GM19324 (cell line): Measurements from ENCODE around the gene ADCYAP1R1.

Experiments
- ATAC-seq: cut with Tn5 transposase; IDR thresholded peaks from one replicate; pipeline ENCODE4 v1.9.1; 2021; ENCODE audit warnings: mild to moderate bottlenecking, moderate library complexity; ENCODE audit not compliant: unreplicated experiment, low FRiP score

ADCYAP1R1 gene

GRCh38 chr7:31102151-31102972, 50.3 kb downstream of the ADCYAP1R1 start:
- no peak for ATAC-seq

DNA sequence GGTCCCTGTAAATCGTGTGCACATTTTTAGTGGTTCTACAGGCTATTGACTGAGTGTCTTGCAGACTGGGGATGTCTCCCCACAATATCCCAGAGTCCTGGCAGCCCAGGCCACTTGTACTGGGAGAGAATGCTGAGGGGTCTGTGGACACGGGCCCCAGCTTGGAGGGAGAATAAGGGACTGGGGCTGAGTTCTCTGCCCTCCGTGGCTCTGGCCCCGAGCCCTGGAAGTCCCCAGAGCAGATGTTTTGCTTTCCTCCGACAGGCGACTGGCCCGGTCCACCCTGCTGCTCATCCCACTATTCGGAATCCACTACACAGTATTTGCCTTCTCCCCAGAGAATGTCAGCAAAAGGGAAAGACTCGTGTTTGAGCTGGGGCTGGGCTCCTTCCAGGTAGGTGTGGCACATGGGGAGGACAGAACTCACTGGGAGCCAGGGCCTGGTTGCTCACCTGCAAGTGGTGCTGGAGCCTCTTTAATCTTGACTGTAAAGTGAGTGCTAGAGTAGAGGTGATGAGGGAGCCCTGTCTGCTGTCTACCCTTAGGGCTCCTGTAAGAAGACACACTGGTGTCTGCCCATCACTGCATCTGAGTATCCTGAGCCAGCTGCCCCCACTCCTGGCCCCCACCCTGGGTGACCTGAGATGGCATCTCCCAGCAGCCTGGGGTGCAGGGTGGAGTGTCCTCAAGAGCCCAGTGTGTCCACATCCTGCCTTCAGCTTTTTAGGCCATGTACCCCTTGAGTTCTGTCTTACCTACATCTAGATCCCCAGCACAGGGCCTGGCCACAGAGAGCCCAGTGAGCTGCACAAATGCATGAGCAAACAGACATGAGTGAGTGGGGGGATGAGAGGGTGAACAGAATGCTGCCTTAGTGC, 51.1 kb downstream of the ADCYAP1R1 start:
- ATAC-seq = no peak

GRCh38 chr7:31104361-31105255, 52.5 kb downstream of the ADCYAP1R1 start:
- no peak for ATAC-seq

DNA sequence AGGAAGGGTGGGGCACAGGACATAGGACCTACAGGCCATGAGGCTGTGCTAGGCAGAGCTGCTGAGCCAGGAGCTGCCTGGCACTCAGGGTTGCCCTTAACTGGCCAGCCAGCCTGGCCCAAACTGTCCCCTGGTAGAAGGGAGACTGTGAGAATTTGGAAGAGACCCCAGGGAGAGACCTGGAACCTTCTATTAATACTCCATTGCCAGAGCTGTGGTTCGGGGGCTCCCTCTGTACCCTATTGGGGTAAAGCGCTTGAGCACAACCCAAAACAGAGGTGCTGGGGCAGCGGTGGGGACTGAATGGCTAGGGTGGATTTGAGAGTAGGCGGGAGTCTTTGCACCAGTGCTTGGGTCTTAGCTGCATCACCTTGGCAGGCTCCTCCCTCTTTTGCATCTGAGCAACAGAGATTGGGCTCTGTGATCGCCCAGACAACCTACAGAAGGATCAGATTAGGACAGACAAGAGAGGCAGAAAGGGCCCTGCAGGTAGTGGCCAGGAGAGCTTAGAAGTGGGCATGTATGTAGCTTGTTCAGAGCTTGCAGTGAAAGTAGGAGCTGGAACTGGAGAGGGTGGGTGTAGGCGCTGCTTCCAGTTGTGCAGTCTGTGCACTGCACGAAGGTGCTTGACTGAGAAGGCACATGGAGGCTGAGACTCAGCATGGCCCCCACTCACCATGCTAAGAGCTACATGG, 53.3 kb downstream of the ADCYAP1R1 start:
- ATAC-seq = no peak

DNA sequence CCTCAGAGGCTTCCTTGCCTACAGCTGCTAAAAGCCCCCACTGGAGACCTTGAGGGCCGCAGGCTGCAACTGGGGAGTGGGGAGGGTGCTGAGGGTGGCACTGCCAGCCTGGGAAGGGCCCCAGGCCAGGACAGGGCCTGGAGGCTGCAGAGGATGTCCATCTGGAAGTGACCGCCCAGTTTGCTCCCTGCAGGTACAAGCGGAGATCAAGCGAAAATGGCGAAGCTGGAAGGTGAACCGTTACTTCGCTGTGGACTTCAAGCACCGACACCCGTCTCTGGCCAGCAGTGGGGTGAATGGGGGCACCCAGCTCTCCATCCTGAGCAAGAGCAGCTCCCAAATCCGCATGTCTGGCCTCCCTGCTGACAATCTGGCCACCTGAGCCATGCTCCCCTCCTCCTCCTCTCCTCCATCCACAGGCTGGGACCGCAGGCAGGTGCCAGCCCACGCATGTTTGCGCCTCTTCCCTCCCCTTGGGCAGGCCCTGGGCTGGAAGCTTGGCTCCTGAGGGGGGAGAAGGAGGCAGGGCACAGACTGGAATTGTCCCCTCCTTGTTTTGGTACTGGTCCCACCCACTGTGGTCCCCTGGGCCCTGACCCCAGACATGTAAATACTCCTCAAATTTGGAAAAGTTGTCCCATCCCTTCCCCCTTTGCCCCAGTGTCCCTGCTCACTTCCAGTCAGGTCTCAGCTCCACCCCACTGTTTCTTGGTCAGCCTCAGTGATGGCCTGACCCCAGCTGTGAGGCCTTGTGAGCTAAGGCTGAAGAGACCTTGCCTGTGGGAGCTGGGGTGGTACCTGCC, 54.4 kb downstream of the ADCYAP1R1 start:
- no peak for ATAC-seq

DNA sequence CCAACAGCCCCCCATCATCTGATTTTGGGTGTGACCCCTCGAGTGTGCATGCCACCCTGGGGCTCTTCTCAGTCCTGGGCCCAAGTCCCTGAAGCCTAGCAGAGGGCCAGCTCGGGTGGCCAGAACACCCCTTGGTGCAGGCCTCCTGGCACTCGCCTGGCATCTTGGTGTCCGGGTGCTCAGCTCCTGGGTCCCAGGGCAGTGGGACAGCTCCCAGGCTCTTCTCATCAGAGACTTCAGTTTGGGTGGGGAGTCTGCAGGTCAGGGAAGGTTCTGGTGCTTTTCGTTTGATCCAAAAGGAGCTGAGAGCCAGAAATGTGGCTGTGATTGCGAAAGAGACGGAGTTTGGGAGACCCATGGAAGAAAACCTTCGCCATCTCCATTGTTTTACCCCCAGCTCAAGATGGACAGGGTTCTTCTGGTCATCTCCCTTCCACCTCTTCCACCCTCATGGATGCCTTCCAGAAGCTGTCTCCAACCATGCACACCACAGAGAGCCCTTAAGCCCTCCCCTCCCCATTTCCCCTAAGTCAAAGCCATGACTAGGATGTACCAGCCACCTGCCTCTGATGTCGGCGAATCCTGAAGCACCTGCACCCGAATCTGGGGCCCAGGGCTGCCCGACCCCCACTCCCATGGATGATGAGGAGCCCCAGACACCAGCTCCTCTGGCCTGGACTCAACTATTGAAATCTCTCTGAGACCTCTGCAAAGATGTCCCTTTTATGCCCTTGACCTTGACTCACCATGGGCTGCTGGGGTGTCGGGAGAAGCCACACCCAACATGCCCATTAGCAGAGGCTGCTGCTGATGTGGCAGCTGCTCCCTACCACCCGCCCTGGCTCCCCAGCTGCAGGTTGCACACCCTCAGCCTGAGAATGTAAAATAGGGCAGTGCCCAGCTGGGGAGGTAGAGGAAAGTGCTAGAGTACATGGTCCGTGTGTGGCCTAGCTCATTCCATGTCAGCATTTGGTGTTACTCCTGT, 55.3 kb downstream of the ADCYAP1R1 start:
- ATAC-seq = no peak

DNA sequence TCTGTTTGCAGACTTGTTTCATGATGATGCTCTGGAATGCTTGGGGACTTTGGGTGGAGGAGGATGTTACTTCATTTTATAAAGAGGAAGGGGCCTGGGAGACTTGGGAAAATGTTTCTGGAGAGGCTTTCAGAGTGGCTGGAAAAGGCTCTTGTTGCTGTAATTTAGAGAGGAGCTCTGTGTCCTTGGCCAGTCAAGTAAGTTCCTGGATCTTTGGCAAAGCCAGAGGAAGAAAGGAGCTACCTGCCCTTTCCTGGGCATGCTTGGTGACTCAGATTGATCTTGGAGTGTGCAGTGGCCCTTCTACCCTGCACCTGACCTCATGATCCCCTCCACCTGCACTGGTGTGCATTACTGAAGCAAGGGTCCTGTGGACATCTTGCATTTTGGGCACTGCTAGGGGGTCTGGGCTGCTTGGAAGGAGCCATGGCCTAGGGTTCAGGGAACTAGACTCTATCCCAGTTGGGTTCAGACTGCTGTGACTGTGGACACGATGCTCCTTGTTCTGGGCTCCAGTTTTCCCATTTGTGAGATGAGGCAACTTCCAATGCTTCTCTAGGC, 56.1 kb downstream of the ADCYAP1R1 start:
- no peak for ATAC-seq

DNA sequence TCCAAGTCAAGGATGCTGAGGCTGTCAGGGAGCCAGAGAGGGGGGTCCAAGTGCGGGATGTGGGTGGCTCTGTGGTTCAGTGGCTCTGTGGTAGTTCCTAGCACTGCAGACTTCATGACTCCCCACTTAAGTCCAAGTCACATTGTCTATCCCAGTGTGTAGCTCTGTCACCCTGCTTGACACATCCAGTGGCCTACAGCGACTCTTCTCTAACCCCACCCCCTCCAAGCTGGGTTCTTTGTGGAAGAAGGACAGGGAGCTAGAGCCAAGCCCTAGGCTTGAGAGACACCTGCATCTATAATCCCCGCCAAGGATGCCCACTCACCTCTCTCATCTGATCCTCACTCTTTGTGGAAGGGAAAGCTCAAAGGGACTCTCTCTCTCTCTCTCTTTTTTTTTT, 57.6 kb downstream of the ADCYAP1R1 start:
- no peak for ATAC-seq

GRCh38 chr7:31110331-31111108, 58.4 kb downstream of the ADCYAP1R1 start:
- ATAC-seq = no peak

GRCh38 chr7:31111109-31111451, 59.0 kb downstream of the ADCYAP1R1 start:
- no peak for ATAC-seq

DNA sequence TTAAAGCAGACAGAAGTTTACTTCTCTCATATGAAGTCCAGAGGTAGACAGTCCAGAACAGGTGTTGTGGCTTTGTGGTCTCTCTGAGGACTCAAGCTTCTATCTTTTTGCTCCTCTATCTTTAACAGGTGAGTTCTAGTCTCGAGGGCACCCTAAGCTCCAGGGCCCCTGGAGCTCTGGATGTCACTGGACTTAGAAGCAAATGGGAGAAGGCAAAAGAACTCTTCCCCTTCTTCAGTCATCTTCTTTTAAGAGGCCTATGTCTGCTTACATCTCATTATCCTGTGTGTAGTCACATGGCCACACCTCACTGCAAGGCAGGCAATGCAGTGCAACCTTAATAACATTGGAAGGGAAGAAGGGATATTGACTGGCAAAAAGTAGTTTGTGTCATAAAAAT, 61.6 kb downstream of the ADCYAP1R1 start:
- no peak for ATAC-seq

GRCh38 chr7:31114593-31115343, 62.7 kb downstream of the ADCYAP1R1 start:
- ATAC-seq = no peak

GRCh38 chr7:31116615-31117014, 64.5 kb downstream of the ADCYAP1R1 start:
- no peak for ATAC-seq

- ATAC-seq = no peak
Observed at GRCh38 chr7:31119249-31119648, 67.1 kb downstream of the ADCYAP1R1 start.

DNA sequence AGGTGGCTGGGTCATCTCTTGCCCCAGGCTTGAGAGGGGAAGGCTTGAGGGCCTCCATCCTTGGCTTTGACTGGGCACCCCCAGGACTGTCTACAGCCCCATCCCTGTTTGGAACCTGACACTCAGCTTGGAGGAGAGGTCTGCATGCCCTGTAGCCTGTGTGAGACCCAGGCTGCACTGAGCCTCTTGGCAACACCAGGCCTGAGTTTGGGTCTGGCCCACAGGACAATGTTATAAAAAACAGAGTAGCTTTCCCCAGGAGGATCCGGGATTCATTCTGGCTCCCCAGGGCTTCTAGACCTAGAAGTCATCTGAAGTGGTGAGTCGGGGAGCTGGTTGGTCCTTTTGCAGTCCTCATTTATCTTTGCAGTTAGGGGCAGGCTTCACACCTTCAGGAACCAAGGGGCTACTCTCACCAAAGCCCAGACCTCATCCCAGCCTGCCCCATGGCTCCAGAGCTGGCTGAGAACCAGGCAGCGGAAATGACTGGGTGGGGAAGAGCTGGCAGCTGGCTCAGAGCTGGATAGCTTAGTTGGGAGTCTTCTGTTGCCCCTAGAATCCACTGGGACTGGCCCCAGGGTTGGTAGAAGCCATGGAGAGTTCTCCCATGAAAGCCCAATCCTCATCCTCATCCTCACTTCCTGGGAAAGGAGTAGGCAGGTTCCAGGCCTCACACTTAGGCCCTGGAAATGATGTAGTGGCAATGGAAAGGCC, 68.8 kb downstream of the ADCYAP1R1 start:
- ATAC-seq = no peak

GRCh38 chr7:31121601-31122000, 69.5 kb downstream of the ADCYAP1R1 start:
- no peak for ATAC-seq
